GM18517 (cell line): ENCODE measurements around the gene CIAO2B.

Experiments used
- ATAC-seq: cut with Tn5 transposase; IDR thresholded peaks from one replicate; pipeline ENCODE4 v1.9.1; 2021; ENCODE audit warnings: mild to moderate bottlenecking, moderate library complexity; ENCODE audit not compliant: unreplicated experiment

Gene CIAO2B

GRCh38 chr16:66888647-66889615, 45.3 kb downstream of the CIAO2B start:
- ATAC-seq = no peak

- ATAC-seq = no peak
These were observed 47.3 kb downstream of the CIAO2B start for GRCh38 chr16:66886914-66887313.

- no peak for ATAC-seq
These were observed 47.9 kb downstream of the CIAO2B start for GRCh38 chr16:66886321-66886720.

GRCh38 chr16:66885491-66885890, 48.7 kb downstream of the CIAO2B start:
- no peak for ATAC-seq

- no peak for ATAC-seq
These were observed 51.5 kb downstream of the CIAO2B start for GRCh38 chr16:66882702-66883101.
